Prostate gland (tissue), 2 donors: ENCODE results near the gene AK8. TPM values are rescaled to one million over a fixed set of nuclear protein-coding genes. Genes with fewer than 3 reads are reported as not detected.

ENCODE experiments used
- DNase-seq: peaks from one replicate; pipeline ENCODE4 v3.0.0-alpha.2; 2019; ENCODE audit warnings: low spot score
- H3K27ac ChIP-seq, 2 donors: fragments of 200-600 bp; sonication (generic); 2 replicates each; pipeline ENCODE4 v1.5.1; 2017 to 2019
- H3K27me3 ChIP-seq: fragments of 200-600 bp; sonication (generic); replicated peaks from 2 replicates; pipeline ENCODE4 v1.5.1; 2019; ENCODE audit not compliant: insufficient read depth
- H3K36me3 ChIP-seq, 2 donors: fragments of 200-600 bp; sonication (generic); 1 replicate in 1 of 2; 2 replicates in 1 of 2; pipeline versions ENCODE4 v1.5.1 to v1.8.1; 2017 to 2019
- H3K4me1 ChIP-seq: fragments of 200-600 bp; sonication (generic); replicated peaks from 2 replicates; pipeline ENCODE4 v1.5.1; 2019
- H3K4me3 ChIP-seq, 2 donors: fragments of 200-600 bp; sonication (generic); 2 replicates each; pipeline ENCODE4 v1.5.1; 2017 to 2019
- H3K9me3 ChIP-seq: fragments of 200-600 bp; sonication (generic); 2 replicates; pipeline ENCODE4 v1.5.1; 2017
- POLR2A ChIP-seq: fragments of 450-650 bp; IDR thresholded peaks from one replicate; pipeline ENCODE4 v1.6.1; 2016; ENCODE audit warnings: antibody characterized with exemption, mild to moderate bottlenecking
- POLR2AphosphoS5 ChIP-seq: sonication (generic); formaldehyde crosslinking; IDR thresholded peaks from one replicate; pipeline ENCODE4 v1.6.1; 2017; ENCODE audit warnings: antibody characterized with exemption
- WGBS: methylation state at CpG from one replicate; pipeline ENCODE4 v1.1.5; 2018; 5-methylcytosine and 5-hydroxymethylcytosine counted together
- intact Hi-C: fragments of 100-400 bp; cut with DNase I; formaldehyde crosslinking; loops from one replicate; pipeline ENCODE4 v1.14.2; 2022
- total RNA-seq, 2 donors: library from RNA; depleted of rRNA; stranded (reverse); fragments of >200 nt; gene quantifications; one replicate each; pipeline ENCODE4 v1.1.0, GENCODE V29; 2016
- TF ChIP-seq, protein P1 (sequence below), 4 experiments: fragments of 200-600 bp in 2 of 4; fragments of 450-650 bp in 2 of 4; sonication (generic) in 2 of 4; IDR thresholded peaks; 1 replicate in 3 of 4; 2 replicates in 1 of 4; pipeline ENCODE4 v1.5.1; 2016 to 2019; ENCODE audit warnings: antibody characterized with exemption in 4 of 4, mild to moderate bottlenecking in 2 of 4, moderate library complexity in 2 of 4

The AK8 gene
- total RNA-seq, 2 donors from 2014 or later: 3.3 to 4.1 TPM

DNA sequence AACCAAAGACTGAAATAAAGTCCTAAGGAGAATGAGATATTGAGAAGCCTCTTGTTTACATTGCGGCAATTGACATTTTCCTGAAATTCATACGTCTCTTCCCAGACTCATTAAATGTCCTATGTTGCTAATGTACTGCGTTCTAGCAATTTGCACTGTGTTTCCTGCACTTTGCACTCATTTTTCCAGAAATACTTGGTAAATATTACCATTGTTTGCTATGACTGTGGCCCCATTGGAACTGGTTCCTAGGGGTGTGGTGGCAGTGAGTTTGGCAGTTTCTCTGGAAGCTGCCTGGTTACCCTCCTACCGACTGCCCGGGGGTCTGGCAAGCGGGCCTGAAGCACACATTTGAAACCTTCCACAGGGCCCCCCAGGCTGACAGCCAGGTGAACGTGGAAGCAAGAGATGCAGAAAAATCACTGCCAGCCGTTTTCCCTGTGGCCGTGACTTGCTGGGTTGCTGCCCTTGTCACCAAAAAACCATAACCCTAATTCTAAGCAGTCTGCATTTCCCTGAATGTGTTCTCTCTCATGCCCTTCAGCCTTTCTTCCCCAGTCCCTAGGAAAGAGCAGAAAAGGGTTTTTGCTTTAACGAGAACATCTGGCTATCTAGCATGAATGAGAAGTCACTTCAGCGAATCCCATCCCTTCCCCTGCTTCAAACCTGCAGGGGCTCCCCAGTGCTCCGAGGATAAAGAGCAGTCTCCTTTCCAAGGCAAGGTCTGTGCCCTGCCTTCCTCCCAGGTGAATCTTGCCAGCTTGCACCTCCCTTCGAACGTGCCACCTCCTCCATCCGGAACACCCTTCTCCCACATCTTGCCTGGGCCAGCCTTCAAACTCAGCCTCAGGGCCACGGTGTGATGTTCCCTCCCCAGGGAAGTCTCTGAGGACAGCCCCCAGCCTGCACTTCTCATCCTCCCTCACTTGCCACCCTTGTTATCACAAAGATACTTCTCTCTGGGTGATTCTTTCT, 84.2 kb downstream of the AK8 start:
- no peak for DNase-seq
- 55% methylated on average over 16 of the region's 16 CpGs for WGBS
- TF ChIP-seq, protein P1, sequence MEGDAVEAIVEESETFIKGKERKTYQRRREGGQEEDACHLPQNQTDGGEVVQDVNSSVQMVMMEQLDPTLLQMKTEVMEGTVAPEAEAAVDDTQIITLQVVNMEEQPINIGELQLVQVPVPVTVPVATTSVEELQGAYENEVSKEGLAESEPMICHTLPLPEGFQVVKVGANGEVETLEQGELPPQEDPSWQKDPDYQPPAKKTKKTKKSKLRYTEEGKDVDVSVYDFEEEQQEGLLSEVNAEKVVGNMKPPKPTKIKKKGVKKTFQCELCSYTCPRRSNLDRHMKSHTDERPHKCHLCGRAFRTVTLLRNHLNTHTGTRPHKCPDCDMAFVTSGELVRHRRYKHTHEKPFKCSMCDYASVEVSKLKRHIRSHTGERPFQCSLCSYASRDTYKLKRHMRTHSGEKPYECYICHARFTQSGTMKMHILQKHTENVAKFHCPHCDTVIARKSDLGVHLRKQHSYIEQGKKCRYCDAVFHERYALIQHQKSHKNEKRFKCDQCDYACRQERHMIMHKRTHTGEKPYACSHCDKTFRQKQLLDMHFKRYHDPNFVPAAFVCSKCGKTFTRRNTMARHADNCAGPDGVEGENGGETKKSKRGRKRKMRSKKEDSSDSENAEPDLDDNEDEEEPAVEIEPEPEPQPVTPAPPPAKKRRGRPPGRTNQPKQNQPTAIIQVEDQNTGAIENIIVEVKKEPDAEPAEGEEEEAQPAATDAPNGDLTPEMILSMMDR (IDR thresholded peaks at IDR 0.05): no peak
- no peak for TF ChIP-seq POLR2A
- no peak for TF ChIP-seq POLR2AphosphoS5
- Histone ChIP-seq H3K4me1 (peaks cover under 1% of the 10 kb centered on the region), H3K9me3 (no peaks in the 10 kb centered on the region), H3K27ac (no peak overlapping the region), H3K36me3 (no peaks in the 10 kb centered on the region), H3K4me3 (no peak overlapping the region), H3K27me3 (no peaks in the 10 kb centered on the region)
- intact Hi-C loops: no loop called here

DNA sequence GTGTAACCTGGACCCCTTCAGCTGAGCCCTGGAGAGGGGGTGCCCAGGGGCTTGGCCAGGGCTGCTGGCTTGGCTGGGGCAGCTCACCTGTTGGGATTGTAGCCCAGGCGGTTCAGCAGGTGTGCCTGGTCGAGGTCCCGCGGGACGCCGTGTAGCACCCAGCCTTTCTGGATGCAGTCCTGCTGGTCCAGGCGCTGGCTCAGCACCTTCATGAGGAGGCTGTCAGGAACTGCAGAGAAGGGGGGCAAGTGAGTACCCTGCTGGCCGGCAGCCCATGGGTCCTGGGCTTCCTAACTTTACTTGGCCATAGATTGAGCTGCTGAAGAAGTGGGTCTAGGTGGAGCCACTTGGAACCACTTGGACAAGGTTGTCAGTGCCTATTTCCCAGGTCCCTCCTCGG, 85.5 kb downstream of the AK8 start:
- TF ChIP-seq POLR2AphosphoS5 (no peak), POLR2A (no peak)
- TF ChIP-seq, protein P1 (IDR thresholded peaks at IDR 0.05): no peak
- H3K4me3 ChIP-seq: no peak overlapping the region
- H3K4me1 ChIP-seq: no peaks in the 10 kb centered on the region
- intact Hi-C loops: no loop called here
- H3K27ac ChIP-seq: no peak overlapping the region
- no peaks in the 10 kb centered on the region for H3K9me3 ChIP-seq
- H3K27me3 ChIP-seq: no peaks in the 10 kb centered on the region
- 93% methylated on average over 9 of the region's 9 CpGs for WGBS
- H3K36me3 ChIP-seq: no peaks in the 10 kb centered on the region
- no peak for DNase-seq

- H3K4me1 ChIP-seq: no peaks in the 10 kb centered on the region
- DNase-seq: no peak
- no peak overlapping the region for H3K27ac ChIP-seq
- no peaks in the 10 kb centered on the region for H3K36me3 ChIP-seq
- H3K9me3 ChIP-seq: no peaks in the 10 kb centered on the region
- H3K4me3 ChIP-seq: no peak overlapping the region
- H3K27me3 ChIP-seq: no peaks in the 10 kb centered on the region
- intact Hi-C loops: no loop called here
- 89% methylated on average over 5 of the region's 5 CpGs for WGBS
- TF ChIP-seq POLR2AphosphoS5: no peak
- TF ChIP-seq, protein P1 (IDR thresholded peaks at IDR 0.05): no peak
- no peak for TF ChIP-seq POLR2A
These were observed 86.3 kb downstream of the AK8 start for GRCh38 chr9:132791699-132792240.

- no peak overlapping the region for H3K27ac ChIP-seq
- H3K9me3 ChIP-seq: no peaks in the 10 kb centered on the region
- no peaks in the 10 kb centered on the region for H3K4me1 ChIP-seq
- intact Hi-C loops: no loop called here
- H3K27me3 ChIP-seq: no peaks in the 10 kb centered on the region
- H3K4me3 ChIP-seq: no peak overlapping the region
- WGBS: 81% methylated on average over 3 of the region's 3 CpGs
- no peak for DNase-seq
- TF ChIP-seq POLR2A (no peak), POLR2AphosphoS5 (no peak)
- TF ChIP-seq, protein P1 (IDR thresholded peaks at IDR 0.05): no peak
- H3K36me3 ChIP-seq: no peaks in the 10 kb centered on the region
These were observed 88.4 kb downstream of the AK8 start for GRCh38 chr9:132789719-132790118.
